HEK293 (cell line): Measurements from ENCODE around the gene EYA3.

ENCODE experiments used
- CTCF ChIA-PET: fragments of 350-600 bp; formaldehyde crosslinking; extraction: SDS; loops from one replicate; lab custom pipeline; 2021; ENCODE audit warnings: antibody characterized with exemption; lab: Yijun Ruan, JAX
- POLR2A ChIA-PET: fragments of 300-600 bp; formaldehyde crosslinking; extraction: SDS; loops from one replicate; lab custom pipeline; 2020; ENCODE audit warnings: antibody characterized with exemption, inconsistent platforms; lab: Yijun Ruan, JAX
- H3K27ac ChIP-seq: fragments of 200-500 bp; sonication (Bioruptor generic); 2 replicates; pipeline ENCODE4 v1.5.1; 2014; ENCODE audit warnings: low read depth, low read length, control low read depth, inconsistent platforms; ENCODE audit errors: extremely low read depth
- H3K36me3 ChIP-seq, 2 experiments: fragments of 200-500 bp in 1 of 2; sonication (Bioruptor generic) in 1 of 2; 1 replicate in 1 of 2; 2 replicates in 1 of 2; pipeline ENCODE4 v1.5.1; 2014 to 2017; ENCODE audit warnings: inconsistent platforms in 2 of 2, low read length in 2 of 2; ENCODE audit not compliant: control insufficient read depth in 2 of 2, insufficient read depth in 1 of 2
- H3K4me1 ChIP-seq: fragments of 200-500 bp; sonication (Bioruptor generic); 2 replicates; pipeline ENCODE4 v1.5.1; 2014; ENCODE audit warnings: mild to moderate bottlenecking, low read length, inconsistent platforms; ENCODE audit not compliant: control insufficient read depth, insufficient read depth
- H3K4me3 ChIP-seq: 2 replicates; pipeline ENCODE4 v1.5.1; 2011; ENCODE audit warnings: low read depth, mild to moderate bottlenecking, control low read depth, low read length, moderate library complexity
- H3K9me3 ChIP-seq: fragments of 200-500 bp; sonication (Bioruptor generic); 2 replicates; pipeline ENCODE4 v1.5.1; 2014; ENCODE audit warnings: low read depth, low read length, inconsistent platforms; ENCODE audit not compliant: control insufficient read depth, insufficient read depth
- BCL6B ChIP-seq: fragments of 450-650 bp; formaldehyde crosslinking; IDR thresholded peaks from 2 replicates; pipeline ENCODE4 v1.5.1; 2017; ENCODE audit warnings: missing biosample characterization, missing genetic modification characterization
- EGR2 ChIP-seq: fragments of 450-650 bp; formaldehyde crosslinking; IDR thresholded peaks from 2 replicates; pipeline ENCODE4 v1.5.1; 2016; ENCODE audit warnings: low read depth, missing biosample characterization, missing genetic modification characterization
- SCRT1 ChIP-seq: fragments of 450-650 bp; formaldehyde crosslinking; IDR thresholded peaks from 2 replicates; pipeline ENCODE4 v1.5.1; 2016; ENCODE audit warnings: missing biosample characterization, missing genetic modification characterization, borderline replicate concordance
- ZBTB17 ChIP-seq: fragments of 450-650 bp; formaldehyde crosslinking; IDR thresholded peaks from 2 replicates; pipeline ENCODE4 v1.5.1; 2016; ENCODE audit warnings: missing biosample characterization, missing genetic modification characterization
- ZFP3 ChIP-seq: fragments of 450-650 bp; formaldehyde crosslinking; IDR thresholded peaks from 2 replicates; pipeline ENCODE4 v1.5.1; 2016; ENCODE audit warnings: low read depth, missing biosample characterization, missing genetic modification characterization
- ZNF133 ChIP-seq: fragments of 450-650 bp; formaldehyde crosslinking; IDR thresholded peaks from 2 replicates; pipeline ENCODE4 v1.5.1; 2016; ENCODE audit warnings: missing biosample characterization, missing genetic modification characterization
- ZNF169 ChIP-seq: fragments of 450-650 bp; formaldehyde crosslinking; IDR thresholded peaks from 2 replicates; pipeline ENCODE4 v1.5.1; 2016; ENCODE audit warnings: missing biosample characterization, missing genetic modification characterization
- ZNF341 ChIP-seq: fragments of 450-650 bp; formaldehyde crosslinking; IDR thresholded peaks from 2 replicates; pipeline ENCODE4; 2016; ENCODE audit warnings: low read depth, missing biosample characterization, missing genetic modification characterization
- ZNF350 ChIP-seq: fragments of 450-650 bp; formaldehyde crosslinking; IDR thresholded peaks from 2 replicates; pipeline ENCODE4 v1.5.0; 2017; ENCODE audit warnings: missing biosample characterization, mild to moderate bottlenecking, missing genetic modification characterization
- ZNF518A ChIP-seq: fragments of 450-650 bp; formaldehyde crosslinking; conservative IDR thresholded peaks from 2 replicates; pipeline ENCODE4 v1.5.1; 2016; ENCODE audit warnings: low read depth, missing biosample characterization, missing genetic modification characterization
- ZNF621 ChIP-seq: fragments of 450-650 bp; formaldehyde crosslinking; IDR thresholded peaks from 2 replicates; pipeline ENCODE4 v1.5.1; 2017; ENCODE audit warnings: missing biosample characterization, missing genetic modification characterization
- ZNF645 ChIP-seq: fragments of 450-650 bp; formaldehyde crosslinking; IDR thresholded peaks from 2 replicates; pipeline ENCODE4; 2016; ENCODE audit warnings: missing biosample characterization, missing genetic modification characterization
- ZNF664 ChIP-seq: fragments of 450-650 bp; formaldehyde crosslinking; IDR thresholded peaks from 2 replicates; pipeline ENCODE4 v1.5.1; 2016; ENCODE audit warnings: missing biosample characterization, missing genetic modification characterization
- ZNF830 ChIP-seq: fragments of 450-650 bp; IDR thresholded peaks from 2 replicates; pipeline ENCODE4 v1.5.0; 2018; ENCODE audit warnings: missing biosample characterization, missing genetic modification characterization, low read depth, mild to moderate bottlenecking, moderate library complexity
- TF ChIP-seq, protein P1 (sequence below): fragments of 450-650 bp; formaldehyde crosslinking; IDR thresholded peaks from 2 replicates; pipeline ENCODE4 v1.5.1; 2016; ENCODE audit warnings: missing biosample characterization, missing genetic modification characterization
- TF ChIP-seq, protein P2 (sequence below): fragments of 450-650 bp; formaldehyde crosslinking; IDR thresholded peaks from 2 replicates; pipeline ENCODE4 v1.5.1; 2016; ENCODE audit warnings: missing biosample characterization, missing genetic modification characterization, borderline replicate concordance
- TF ChIP-seq, protein P3 (sequence below): fragments of 450-650 bp; formaldehyde crosslinking; IDR thresholded peaks from 2 replicates; pipeline ENCODE4 v1.5.1; 2016; ENCODE audit warnings: missing biosample characterization, missing genetic modification characterization

EYA3 gene

GRCh38 chr1:27972141-27972540 is 116.3 kb downstream of the EYA3 start:
- ChIA-PET CTCF (interaction anchor here (0.6 to 1.5 kb wide), 5 partner anchors 9 to 905 kb away, joined by 3 to 11 read pairs (median 4); no protein-coding TSS in a partner anchor), POLR2A (interaction anchor here (0.7 to 0.9 kb wide), 2 partner anchors 11 to 390 kb away, joined by 4 to 5 read pairs; no protein-coding TSS in a partner anchor)

GRCh38 chr1:27971674-27972073 is 116.7 kb downstream of the EYA3 start:
- Histone ChIP-seq H3K4me1 (peaks cover 7% of the 10 kb centered on the region), H3K4me3 (no peak overlapping the region), H3K9me3 (no peaks in the 10 kb centered on the region), H3K36me3 (peaks cover 0 to 66% of the 10 kb centered on the region in 2 experiments; a peak in 1 of 3 replicates), H3K27ac (no peak overlapping the region)
- POLR2A ChIA-PET = interaction anchor here (0.7 to 2.0 kb wide), 3 partner anchors 10 to 391 kb away, joined by 4 to 5 read pairs (median 5); partner anchors contain the start of gene XKR8
- CTCF ChIA-PET = interaction anchor here (0.8 to 1.5 kb wide), 4 partner anchors 9 to 906 kb away, joined by 3 to 11 read pairs (median 4); no protein-coding TSS in a partner anchor
- TF ChIP-seq, protein P1, sequence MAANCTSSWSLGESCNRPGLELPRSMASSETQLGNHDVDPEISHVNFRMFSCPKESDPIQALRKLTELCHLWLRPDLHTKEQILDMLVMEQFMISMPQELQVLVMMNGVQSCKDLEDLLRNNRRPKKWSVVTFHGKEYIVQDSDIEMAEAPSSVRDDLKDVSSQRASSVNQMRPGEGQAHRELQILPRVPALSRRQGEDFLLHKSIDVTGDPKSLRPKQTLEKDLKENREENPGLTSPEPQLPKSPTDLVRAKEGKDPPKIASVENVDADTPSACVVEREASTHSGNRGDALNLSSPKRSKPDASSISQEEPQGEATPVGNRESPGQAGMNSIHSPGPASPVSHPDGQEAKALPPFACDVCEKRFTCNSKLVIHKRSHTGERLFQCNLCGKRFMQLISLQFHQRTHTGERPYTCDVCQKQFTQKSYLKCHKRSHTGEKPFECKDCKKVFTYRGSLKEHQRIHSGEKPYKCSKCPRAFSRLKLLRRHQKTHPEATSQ (tag by site-specific recombination) = no peak
- no peak for TF ChIP-seq ZNF621 (tag by site-specific recombination)
- no peak for TF ChIP-seq ZNF830 (tag by site-specific recombination)
- TF ChIP-seq, protein P2, sequence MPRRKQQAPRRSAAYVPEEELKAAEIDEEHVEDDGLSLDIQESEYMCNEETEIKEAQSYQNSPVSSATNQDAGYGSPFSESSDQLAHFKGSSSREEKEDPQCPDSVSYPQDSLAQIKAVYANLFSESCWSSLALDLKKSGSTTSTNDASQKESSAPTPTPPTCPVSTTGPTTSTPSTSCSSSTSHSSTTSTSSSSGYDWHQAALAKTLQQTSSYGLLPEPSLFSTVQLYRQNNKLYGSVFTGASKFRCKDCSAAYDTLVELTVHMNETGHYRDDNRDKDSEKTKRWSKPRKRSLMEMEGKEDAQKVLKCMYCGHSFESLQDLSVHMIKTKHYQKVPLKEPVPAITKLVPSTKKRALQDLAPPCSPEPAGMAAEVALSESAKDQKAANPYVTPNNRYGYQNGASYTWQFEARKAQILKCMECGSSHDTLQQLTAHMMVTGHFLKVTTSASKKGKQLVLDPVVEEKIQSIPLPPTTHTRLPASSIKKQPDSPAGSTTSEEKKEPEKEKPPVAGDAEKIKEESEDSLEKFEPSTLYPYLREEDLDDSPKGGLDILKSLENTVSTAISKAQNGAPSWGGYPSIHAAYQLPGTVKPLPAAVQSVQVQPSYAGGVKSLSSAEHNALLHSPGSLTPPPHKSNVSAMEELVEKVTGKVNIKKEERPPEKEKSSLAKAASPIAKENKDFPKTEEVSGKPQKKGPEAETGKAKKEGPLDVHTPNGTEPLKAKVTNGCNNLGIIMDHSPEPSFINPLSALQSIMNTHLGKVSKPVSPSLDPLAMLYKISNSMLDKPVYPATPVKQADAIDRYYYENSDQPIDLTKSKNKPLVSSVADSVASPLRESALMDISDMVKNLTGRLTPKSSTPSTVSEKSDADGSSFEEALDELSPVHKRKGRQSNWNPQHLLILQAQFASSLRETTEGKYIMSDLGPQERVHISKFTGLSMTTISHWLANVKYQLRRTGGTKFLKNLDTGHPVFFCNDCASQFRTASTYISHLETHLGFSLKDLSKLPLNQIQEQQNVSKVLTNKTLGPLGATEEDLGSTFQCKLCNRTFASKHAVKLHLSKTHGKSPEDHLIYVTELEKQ (tag by site-specific recombination) = no peak
- no peak for TF ChIP-seq ZNF341 (tag by site-specific recombination)
- TF ChIP-seq ZNF350 (tag by site-specific recombination) = 0 out of 2 replicates have a peak, but pooled peaks have one; percentile 41
- 0 out of 2 replicates have a peak, but pooled peaks have one; percentile 40 for TF ChIP-seq ZNF664
- no peak for TF ChIP-seq ZNF518A (tag by site-specific recombination)
- no peak for TF ChIP-seq SCRT1 (tag by site-specific recombination)
- no peak for TF ChIP-seq ZFP3 (tag by site-specific recombination)
- TF ChIP-seq EGR2 = no peak
- TF ChIP-seq ZNF169 (tag by site-specific recombination) = no peak
- no peak for TF ChIP-seq ZNF645 (tag by site-specific recombination)
- no peak for TF ChIP-seq ZNF133 (tag by site-specific recombination)

More at GRCh38 chr1:27972141-27972540, 116.3 kb downstream of the EYA3 start:
- no peak overlapping the region for H3K4me3 ChIP-seq
- H3K4me1 ChIP-seq = peaks cover 7% of the 10 kb centered on the region
- H3K36me3 ChIP-seq = peaks cover 0 to 66% of the 10 kb centered on the region in 2 experiments; a peak in 1 of 3 replicates
- TF ChIP-seq, protein P3, sequence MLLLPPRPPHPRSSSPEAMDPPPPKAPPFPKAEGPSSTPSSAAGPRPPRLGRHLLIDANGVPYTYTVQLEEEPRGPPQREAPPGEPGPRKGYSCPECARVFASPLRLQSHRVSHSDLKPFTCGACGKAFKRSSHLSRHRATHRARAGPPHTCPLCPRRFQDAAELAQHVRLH (tag by site-specific recombination) = no peak
- TF ChIP-seq ZBTB17 (tag by site-specific recombination) = peak; percentile 70
- no peak for TF ChIP-seq BCL6B (tag by site-specific recombination)
- no peaks in the 10 kb centered on the region for H3K9me3 ChIP-seq
- no peak overlapping the region for H3K27ac ChIP-seq
